ENCODE results near the gene IRF2. TPM values are rescaled to one million over a fixed set of nuclear protein-coding genes. Genes with fewer than 3 reads are reported as not detected.

Gene IRF2
- total RNA-seq, 4 donors from 2014 or later = 23.7 to 36.8 (median 30.4) TPM

- H3K4me1 ChIP-seq = peaks cover 0 to 84% (median 40%) of the 10 kb centered on the region in 4 donors
- no peaks in the 10 kb centered on the region for H3K36me3 ChIP-seq
- peak overlapping the region in 2 of 4 donors; percentile 74 to 81 for H3K27ac ChIP-seq
- H3K27me3 ChIP-seq = no peaks in the 10 kb centered on the region
- H3K4me3 ChIP-seq = no peak overlapping the region
- H3K9me3 ChIP-seq = no peaks in the 10 kb centered on the region
- no peak for TF ChIP-seq POLR2A (IDR thresholded peaks at IDR 0.05)
- TF ChIP-seq CTCF (IDR thresholded peaks at IDR 0.05) = no peak
- TF ChIP-seq EP300 (IDR thresholded peaks at IDR 0.05) = no peak
- WGBS, 2 donors = 79 to 82% methylated on average over 4 of the region's 4 CpGs
- DNase-seq (ENCODE audit: low spot score in 2 of 2) = no peak
Observed at GRCh38 chr4:184439386-184439785, 35.0 kb downstream of the IRF2 start.

DNA sequence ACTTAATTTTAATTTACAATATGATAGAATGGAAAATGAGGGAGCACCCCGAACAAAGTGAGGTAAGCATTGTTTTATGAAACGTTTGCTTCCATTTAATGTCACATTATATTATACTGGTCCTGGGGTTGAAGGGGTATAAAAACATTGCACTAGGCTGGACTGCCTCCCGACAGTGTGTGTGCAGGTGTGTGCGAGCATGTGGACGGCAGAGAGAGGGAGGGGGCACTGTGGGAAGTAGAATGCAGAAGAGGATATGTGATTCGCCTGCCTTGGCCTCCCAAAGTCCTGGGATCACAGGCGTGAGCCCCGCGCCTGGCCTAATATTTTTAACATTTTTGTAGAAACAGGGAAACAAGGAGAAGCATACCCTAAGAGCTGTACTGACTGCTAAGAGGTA lies 36.0 kb downstream of the IRF2 start:
- H3K4me1 ChIP-seq = peaks cover 0 to 74% (median 37%) of the 10 kb centered on the region in 4 donors

GRCh38 chr4:184437565-184438265 lies 36.6 kb downstream of the IRF2 start:
- H3K36me3 ChIP-seq = no peaks in the 10 kb centered on the region
- peaks cover 0 to 67% (median 37%) of the 10 kb centered on the region in 4 donors for H3K4me1 ChIP-seq

More for the DNA sequence above, 36.0 kb downstream of the IRF2 start:
- WGBS, 2 donors = 67 to 71% methylated on average over 9 of the region's 9 CpGs
- Histone ChIP-seq H3K36me3 (no peaks in the 10 kb centered on the region), H3K4me3 (no peak overlapping the region), H3K27me3 (no peaks in the 10 kb centered on the region), H3K27ac (peak overlapping the region in 2 of 4 donors; percentile 31 to 51), H3K9me3 (no peaks in the 10 kb centered on the region)
- no peak for DNase-seq (ENCODE audit: low spot score in 2 of 2)
- TF ChIP-seq EP300 (IDR thresholded peaks at IDR 0.05) (no peak), CTCF (IDR thresholded peaks at IDR 0.05) (no peak), POLR2A (IDR thresholded peaks at IDR 0.05) (no peak)

GRCh38 chr4:184434501-184435066 lies 39.8 kb downstream of the IRF2 start:
- TF ChIP-seq EP300 (IDR thresholded peaks at IDR 0.05) (no peak), POLR2A (IDR thresholded peaks at IDR 0.05) (no peak), CTCF (IDR thresholded peaks at IDR 0.05) (no peak)
- no peak overlapping the region for H3K4me3 ChIP-seq
- WGBS, 2 donors = 75 to 83% methylated on average over 6 of the region's 6 CpGs
- no peak for DNase-seq (ENCODE audit: low spot score in 2 of 2)
- H3K27me3 ChIP-seq = no peaks in the 10 kb centered on the region
- H3K9me3 ChIP-seq = no peaks in the 10 kb centered on the region
- H3K36me3 ChIP-seq = no peaks in the 10 kb centered on the region
- no peak overlapping the region for H3K27ac ChIP-seq
- H3K4me1 ChIP-seq = peaks cover 0 to 61% (median 13%) of the 10 kb centered on the region in 4 donors

More at GRCh38 chr4:184437565-184438265, 36.6 kb downstream of the IRF2 start:
- TF ChIP-seq CTCF (IDR thresholded peaks at IDR 0.05) (no peak), EP300 (IDR thresholded peaks at IDR 0.05) (no peak), POLR2A (IDR thresholded peaks at IDR 0.05) (no peak)
- Histone ChIP-seq H3K9me3 (no peaks in the 10 kb centered on the region), H3K27me3 (no peaks in the 10 kb centered on the region), H3K4me3 (no peak overlapping the region), H3K27ac (peak overlapping the region in 2 of 4 donors; percentile 31 to 51)
- WGBS, 2 donors = 57% methylated on average over 11 of the region's 11 CpGs
- no peak for DNase-seq (ENCODE audit: low spot score in 2 of 2)

DNA sequence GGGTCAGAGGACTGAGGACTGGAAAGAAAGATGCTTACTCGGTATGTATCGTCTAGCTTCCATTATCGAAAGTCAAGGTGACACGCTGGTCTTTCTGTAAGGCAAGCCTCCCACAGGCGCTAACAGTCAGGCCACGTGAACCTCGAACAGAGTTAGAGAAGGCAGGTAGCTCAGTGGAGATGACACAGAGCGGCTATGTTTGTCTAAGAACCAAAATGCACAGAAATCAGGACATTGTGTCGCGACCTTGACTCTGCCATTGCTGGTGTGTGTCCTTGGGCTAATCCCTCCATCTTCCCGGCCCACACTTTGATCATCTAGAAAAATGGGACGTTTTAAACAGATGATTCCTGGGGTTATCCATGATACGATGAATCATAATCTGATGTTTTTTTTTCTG lies 40.3 kb downstream of the IRF2 start:
- H3K27me3 ChIP-seq = no peaks in the 10 kb centered on the region
- H3K36me3 ChIP-seq = peaks cover 0 to 2% (median 0%) of the 10 kb centered on the region in 3 donors
- H3K9me3 ChIP-seq = no peaks in the 10 kb centered on the region
- no peak overlapping the region for H3K4me3 ChIP-seq
- WGBS, 2 donors = 91 to 94% methylated on average over 13 of the region's 13 CpGs
- peaks cover 0 to 59% (median 11%) of the 10 kb centered on the region in 4 donors for H3K4me1 ChIP-seq
- TF ChIP-seq POLR2A (IDR thresholded peaks at IDR 0.05) = no peak
- TF ChIP-seq CTCF (IDR thresholded peaks at IDR 0.05) = no peak
- no peak for TF ChIP-seq EP300 (IDR thresholded peaks at IDR 0.05)
- no peak for DNase-seq (ENCODE audit: low spot score in 2 of 2)
- H3K27ac ChIP-seq = no peak overlapping the region
